Measurements from ENCODE around the gene THPO. TPM values are rescaled to one million over a fixed set of nuclear protein-coding genes. Genes with fewer than 3 reads are reported as not detected.

The THPO gene
- total and polyA plus RNA-seq, 2 experiments from 2014 or later: 0.14 to 1.9 TPM

GRCh38 chr3:184387174-184387714 is 9.2 kb upstream of the THPO start (continued):
- TF ChIP-seq ZNF462 (CRISPR knock-in tag; IDR thresholded peaks at IDR 0.05) (no peak), CREB1 (CRISPR knock-in tag; IDR thresholded peaks at IDR 0.05; ENCODE audit: low read depth) (no peak), POLR2AphosphoS5 (IDR thresholded peaks at IDR 0.05; ENCODE audit: low read depth) (no peak)

GRCh38 chr3:184386047-184386806 is 8.2 kb upstream of the THPO start:
- Histone ChIP-seq H3K36me3 (ENCODE audit: insufficient read depth) (no peaks in the 10 kb centered on the region), H2AFZ (no peak overlapping the region), H3F3A (replicated peaks; ENCODE audit: low read depth) (no peaks in the 10 kb centered on the region), H3K9me2 (ENCODE audit: insufficient read depth) (no peaks in the 10 kb centered on the region), H3K79me2 (replicated peaks; ENCODE audit: insufficient read depth) (no peaks in the 10 kb centered on the region), H3K27me3 (ENCODE audit: insufficient read depth) (peaks cover 34% of the 10 kb centered on the region), H3K4me1 (ENCODE audit: insufficient read depth) (no peaks in the 10 kb centered on the region; the same call in 1 of the 2 replicates), H3K4me2 (peak overlapping the region; percentile 64), H3K27ac (ENCODE audit: low read depth) (no peak overlapping the region), H3K4me3 (peak overlapping the region; percentile 30; the same call in 1 of the 2 replicates), H4K20me1 (replicated peaks; ENCODE audit: insufficient read depth) (no peaks in the 10 kb centered on the region)
- H3K27me3 Mint-ChIP-seq (ENCODE audit: insufficient read depth, low read depth, poor library complexity): peaks cover 30% of the 10 kb centered on the region
- no peaks in the 10 kb centered on the region for H3K36me3 Mint-ChIP-seq (ENCODE audit: low read depth)
- DNase-seq (ENCODE audit: low spot score): peak; percentile 41
- H3K4me3 Mint-ChIP-seq: no peak overlapping the region
- no peak overlapping the region for H3K27ac Mint-ChIP-seq
- H3K9me3 Mint-ChIP-seq: no peaks in the 10 kb centered on the region
- H3K4me1 Mint-ChIP-seq: peaks cover 5% of the 10 kb centered on the region; the same call in 2 of the 3 replicates
- peak; percentile 10; the same call in 1 of the 3 replicates for ATAC-seq
- TF ChIP-seq CREB1 (CRISPR knock-in tag; IDR thresholded peaks at IDR 0.05; ENCODE audit: low read depth): no peak
- TF ChIP-seq CTCF (conservative IDR thresholded peaks at IDR 0.05; ENCODE audit: low read depth in 2 of 2): peak; percentile 24 to 50; a peak in 3 of 4 replicates
- TF ChIP-seq JUNB (IDR thresholded peaks at IDR 0.05; ENCODE audit: unreplicated experiment): no peak
- TF ChIP-seq ZNF331 (CRISPR knock-in tag; IDR thresholded peaks at IDR 0.05; ENCODE audit: low read depth): no peak
